H1 (cell line): ENCODE measurements around the gene ZBTB2. TPM values are rescaled to one million over a fixed set of nuclear protein-coding genes. Genes with fewer than 3 reads are reported as not detected.

Experiments
- CTCF ChIA-PET: fragments of 300-600 bp; sonication (Branson Sonifier 250); formaldehyde crosslinking; loops from one replicate; lab custom pipeline; 2021; ENCODE audit not compliant: partially characterized antibody; lab: Charles Lee
- POLR2A ChIA-PET: fragments of 300-600 bp; sonication (Branson Sonifier 250); formaldehyde crosslinking; loops from one replicate; lab custom pipeline; 2021; ENCODE audit warnings: inconsistent platforms; ENCODE audit not compliant: partially characterized antibody; lab: Charles Lee
- DNase-seq, 2 experiments: peaks; one replicate each; pipeline versions ENCODE4 v3.0.0 to v3.0.0-alpha.2; 2010 to 2022; ENCODE audit warnings: low spot score in 2 of 2, low read depth in 1 of 2, mixed read lengths in 1 of 2
- FAIRE-seq: peaks from 2 replicates; lab custom pipeline; 2011; peaks lifted over from hg19 to GRCh38; lab: Jason Lieb, UNC
- H2AFZ ChIP-seq: 2 replicates; pipeline ENCODE4 v1.8.1; 2012; ENCODE audit warnings: low read length, inconsistent platforms
- H2AK5ac ChIP-seq: 2 replicates; pipeline ENCODE4 v1.6.1; 2013; ENCODE audit warnings: low read depth, low read length
- H2BK120ac ChIP-seq: replicated peaks from 2 replicates; pipeline ENCODE3; 2013; ENCODE audit warnings: low read depth, low read length, inconsistent platforms
- H2BK12ac ChIP-seq: 2 replicates; pipeline ENCODE4 v1.6.1; 2013; ENCODE audit warnings: low read depth, low read length
- H2BK15ac ChIP-seq: 2 replicates; pipeline ENCODE4 v1.6.1; 2013; ENCODE audit warnings: low read length
- H2BK20ac ChIP-seq: 2 replicates; pipeline ENCODE4 v1.6.1; 2013; ENCODE audit warnings: low read length
- H2BK5ac ChIP-seq: 2 replicates; pipeline ENCODE4 v1.6.1; 2013; ENCODE audit warnings: low read depth, low read length
- H3K14ac ChIP-seq: 2 replicates; pipeline ENCODE4 v1.6.1; 2013; ENCODE audit warnings: inconsistent platforms; ENCODE audit not compliant: insufficient read length
- H3K18ac ChIP-seq: 2 replicates; pipeline ENCODE4 v1.6.1; 2013; ENCODE audit warnings: low read length; ENCODE audit errors: extremely low read depth
- H3K23ac ChIP-seq: 2 replicates; pipeline ENCODE4 v1.6.1; 2013; ENCODE audit warnings: inconsistent platforms; ENCODE audit not compliant: insufficient read length
- H3K23me2 ChIP-seq: 2 replicates; pipeline ENCODE4 v1.6.1; 2013; ENCODE audit warnings: low read depth, low read length
- H3K27ac ChIP-seq: 2 replicates; pipeline ENCODE4 v1.6.1; 2011; ENCODE audit warnings: low read depth, low read length, inconsistent platforms
- H3K27me3 ChIP-seq, 4 experiments: replicated peaks in 1 of 4; 1 replicate in 1 of 4; 2 replicates in 3 of 4; pipeline versions ENCODE4 v1.6.1 to v1.8.1; 2011 to 2013; ENCODE audit warnings: low read length in 3 of 4, mild to moderate bottlenecking in 3 of 4, inconsistent platforms in 2 of 4, mixed read lengths in 2 of 4, moderate library complexity in 1 of 4; ENCODE audit not compliant: control insufficient read depth in 3 of 4, insufficient read depth in 3 of 4; ENCODE audit errors: extremely low read depth in 1 of 4
- H3K36me3 ChIP-seq, 4 experiments: 2 replicates each; pipeline versions ENCODE4 v1.6.1 to v1.8.1; 2011 to 2013; ENCODE audit warnings: mild to moderate bottlenecking in 4 of 4, low read length in 3 of 4, moderate library complexity in 2 of 4, control low read depth in 1 of 4, inconsistent platforms in 1 of 4; ENCODE audit not compliant: insufficient read depth in 4 of 4, control insufficient read depth in 2 of 4
- H3K4ac ChIP-seq: replicated peaks from 2 replicates; pipeline ENCODE3; 2013; ENCODE audit warnings: low read length, low read depth, mixed read lengths, inconsistent platforms; ENCODE audit not compliant: insufficient read length
- H3K4me1 ChIP-seq, 4 experiments: replicated peaks in 1 of 4; 1 replicate in 1 of 4; 2 replicates in 3 of 4; pipeline versions ENCODE4 v1.6.1 to v1.8.1; 2011 to 2013; ENCODE audit warnings: low read length in 3 of 4, inconsistent platforms in 2 of 4, mixed read lengths in 1 of 4; ENCODE audit not compliant: insufficient read depth in 4 of 4, control insufficient read depth in 3 of 4
- H3K4me2 ChIP-seq, 2 experiments: 2 replicates each; pipeline versions ENCODE4 v1.6.1 to v1.8.1; 2011 to 2013; ENCODE audit warnings: low read depth in 2 of 2, low read length in 2 of 2, control low read depth in 1 of 2, inconsistent platforms in 1 of 2, mild to moderate bottlenecking in 1 of 2; ENCODE audit not compliant: insufficient read depth in 1 of 2
- H3K4me3 ChIP-seq, 4 experiments: fragments of 200-600, 300-600 bp in 1 of 4; sonication (generic), shearing (Covaris generic), sonication (Bioruptor Twin) in 1 of 4; 2 replicates each; pipeline versions ENCODE4 v1.5.1 to v1.8.1; 2011 to 2016; ENCODE audit warnings: low read length in 4 of 4, low read depth in 3 of 4, control low read depth in 2 of 4, inconsistent platforms in 2 of 4, mild to moderate bottlenecking in 2 of 4, mixed read lengths in 1 of 4, moderate library complexity in 1 of 4; ENCODE audit not compliant: insufficient read depth in 2 of 4; ENCODE audit errors: extremely low read depth in 1 of 4
- H3K56ac ChIP-seq: replicated peaks from 2 replicates; pipeline ENCODE3; 2013; ENCODE audit warnings: low read depth, mild to moderate bottlenecking, mixed read lengths, low read length, inconsistent platforms; ENCODE audit not compliant: insufficient read length
- H3K79me1 ChIP-seq: 2 replicates; pipeline ENCODE4 v1.6.1; 2013; ENCODE audit warnings: low read depth, low read length, control low read depth
- H3K79me2 ChIP-seq, 2 experiments: 2 replicates each; pipeline versions ENCODE4 v1.6.1 to v1.8.1; 2012 to 2013; ENCODE audit warnings: low read length in 2 of 2, mild to moderate bottlenecking in 2 of 2, inconsistent platforms in 1 of 2; ENCODE audit not compliant: insufficient read depth in 2 of 2, control insufficient read depth in 1 of 2
- H3K9ac ChIP-seq, 4 experiments: replicated peaks in 1 of 4; 1 replicate in 1 of 4; 2 replicates in 3 of 4; pipeline versions ENCODE4 v1.6.1 to v1.8.1; 2011 to 2013; ENCODE audit warnings: low read depth in 3 of 4, low read length in 3 of 4, control low read depth in 2 of 4, mild to moderate bottlenecking in 2 of 4, moderate library complexity in 2 of 4, inconsistent platforms in 1 of 4; ENCODE audit errors: extremely low read depth in 1 of 4
- H3K9me3 ChIP-seq, 2 experiments: 2 replicates each; pipeline versions ENCODE4 v1.6.1 to v1.8.1; 2012 to 2013; ENCODE audit warnings: mild to moderate bottlenecking in 2 of 2, moderate library complexity in 2 of 2, control low read depth in 1 of 2, inconsistent platforms in 1 of 2, low read depth in 1 of 2, low read length in 1 of 2, mixed read lengths in 1 of 2; ENCODE audit not compliant: insufficient read depth in 2 of 2
- H4K20me1 ChIP-seq, 2 experiments: replicated peaks in 1 of 2; 2 replicates each; pipeline versions ENCODE3 to v1.8.1; 2011 to 2013; ENCODE audit warnings: inconsistent platforms in 2 of 2, low read length in 2 of 2, mild to moderate bottlenecking in 1 of 2; ENCODE audit not compliant: insufficient read depth in 2 of 2, control insufficient read depth in 1 of 2
- H4K5ac ChIP-seq: 2 replicates; pipeline ENCODE4 v1.6.1; 2013; ENCODE audit warnings: low read length, low read depth, mixed read lengths, inconsistent platforms; ENCODE audit not compliant: insufficient read length
- H4K8ac ChIP-seq: 2 replicates; pipeline ENCODE4 v1.8.0; 2013; ENCODE audit warnings: mild to moderate bottlenecking, moderate library complexity, low read length, inconsistent platforms; ENCODE audit not compliant: insufficient read depth; ENCODE audit errors: extremely low read depth
- H4K91ac ChIP-seq: replicated peaks from 2 replicates; pipeline ENCODE3; 2013; ENCODE audit warnings: low read length, mixed read lengths, inconsistent platforms; ENCODE audit not compliant: insufficient read length
- WGBS, 2 experiments: shearing (Covaris generic) in 1 of 2; methylation state at CpG; one replicate each; pipeline versions ENCODE4 v1.1.6 to v1.1.7; 2013 to 2015; ENCODE audit warnings: low lambda C conversion rate in 2 of 2, mixed read lengths in 2 of 2, inconsistent platforms in 1 of 2, low coverage in 1 of 2, missing lambda C conversion rate in 1 of 2; ENCODE audit not compliant: insufficient replicate concordance in 2 of 2, insufficient coverage in 1 of 2, insufficient read length in 1 of 2; ENCODE audit errors: extremely low coverage in 1 of 2, missing lambda C conversion rate in 1 of 2; 5-methylcytosine and 5-hydroxymethylcytosine counted together
- polyA plus RNA-seq, 7 experiments: library from polyadenylated mRNA; depleted of rRNA in 3 of 7; stranded (reverse) in 5 of 7; unstranded in 2 of 7; fragments of >200 nt in 5 of 7; fragments of 200-250 nt in 2 of 7; gene quantifications; 1 replicate in 5 of 7; 2 replicates in 1 of 7; 4 replicates in 1 of 7; pipeline versions ENCODE4 v1.2.1 to v1.2.3, GENCODE V29; 2011 to 2013; ENCODE audit warnings: missing spikeins in 2 of 7, mixed read lengths in 2 of 7
- total RNA-seq: library from RNA; stranded (reverse); fragmentation: NEBNext Ultra II Directional; extraction: Animal tissue kit (Norgen Biotek cat#: 25700); gene quantifications from 2 replicates; pipeline ENCODE4 v1.2.1, GENCODE V29; 2021

Gene ZBTB2
- total and polyA plus RNA-seq, 2 of the 8 experiments (the other 6 are each of a cell fraction or from before 2014, with no cell fraction given) = 16.1 to 23.7 TPM

DNA sequence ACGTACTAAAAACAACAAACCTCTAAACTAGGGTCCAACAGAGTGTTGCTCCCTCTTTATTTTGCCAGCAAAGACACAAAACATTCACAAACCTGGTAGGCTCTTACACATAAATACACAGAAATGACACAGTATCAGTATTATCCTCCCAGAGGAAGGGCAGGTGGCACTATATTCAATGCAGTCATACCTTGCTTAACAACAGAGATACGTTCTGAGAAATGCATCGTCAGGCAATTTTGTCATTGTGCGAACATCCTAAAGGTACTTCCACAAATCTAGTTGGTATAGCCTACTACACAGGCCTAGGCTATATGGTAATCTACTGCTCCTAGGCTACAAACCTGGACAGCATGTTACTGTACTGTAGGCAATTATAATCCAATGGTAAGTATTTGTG is 9.6 kb downstream of the ZBTB2 start:
- Histone ChIP-seq H4K20me1 (peaks cover 0 to 2% of the 10 kb centered on the region in 2 experiments), H2BK20ac (no peak overlapping the region), H3K9me3 (no peaks in the 10 kb centered on the region), H4K8ac (no peak overlapping the region), H2AFZ (no peak overlapping the region), H4K5ac (no peak overlapping the region), H3K56ac (no peak overlapping the region), H2BK120ac (no peak overlapping the region), H3K36me3 (no peaks in the 10 kb centered on the region; a peak in 1 of 8 replicates), H3K14ac (no peak overlapping the region), H2BK12ac (no peak overlapping the region), H3K79me1 (peaks cover 6% of the 10 kb centered on the region), H2AK5ac (no peak overlapping the region), H2BK15ac (no peak overlapping the region), H2BK5ac (no peak overlapping the region), H3K27ac (no peak overlapping the region), H3K18ac (no peak overlapping the region), H3K27me3 (no peaks in the 10 kb centered on the region), H3K9ac (no peak overlapping the region), H3K23ac (no peak overlapping the region), H3K4me3 (no peak overlapping the region), H3K4me1 (peaks cover 0 to 3% (median under 1%) of the 10 kb centered on the region in 4 experiments; a peak in 4 of 7 replicates), H4K91ac (no peak overlapping the region), H3K4ac (no peak overlapping the region), H3K79me2 (peaks cover 8 to 80% of the 10 kb centered on the region in 2 experiments), H3K4me2 (no peak overlapping the region), H3K23me2 (no peaks in the 10 kb centered on the region)
- FAIRE-seq (no peak), DNase-seq (no peak)
- ChIA-PET POLR2A (interaction anchor here (0.6 to 1.3 kb wide), 2 partner anchors 9 to 470 kb away, joined by 3 read pairs; partner anchors contain the start of gene ZBTB2), CTCF (interaction anchor here (0.6 kb wide), 1 partner anchor 16 kb away, joined by 3 read pairs; no protein-coding TSS in a partner anchor)
- WGBS, 2 experiments = 93% methylated on average over 4 of the region's 4 CpGs; no CpG with 5 or more reads in 1 of the 2 experiments
